ENCODE data around the gene FAT4. TPM values are rescaled to one million over a fixed set of nuclear protein-coding genes. Genes with fewer than 3 reads are reported as not detected.

FAT4 gene
- total and polyA plus RNA-seq, 12 donors = 1.7 to 16.5 (median 11.4) TPM

DNA sequence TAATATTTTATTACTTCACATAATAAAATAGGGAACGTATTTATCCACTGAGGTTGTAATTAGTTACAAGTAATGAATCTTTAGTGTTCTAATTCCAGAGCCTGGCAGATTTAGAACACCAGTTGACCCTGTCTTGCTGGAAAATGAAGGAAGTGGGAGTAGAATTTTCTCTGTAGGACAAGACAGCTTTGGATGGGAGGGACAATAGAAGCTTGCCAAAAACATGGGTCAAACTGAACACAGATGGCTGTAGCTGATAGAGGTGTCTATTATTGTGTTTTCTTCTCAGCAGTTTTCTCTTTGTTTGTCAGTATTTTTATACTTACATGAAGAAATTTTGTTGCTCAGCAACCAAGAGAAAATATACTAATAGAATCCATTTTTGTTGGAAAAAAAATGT is 20.2 kb downstream of the FAT4 start:
- Histone ChIP-seq H3K4me3 (no peak overlapping the region), H3K9me3 (no peaks in the 10 kb centered on the region), H3K36me3 (no peaks in the 10 kb centered on the region), H3K27me3 (no peaks in the 10 kb centered on the region), H3K27ac (peak overlapping the region in 3 of 10 donors; percentile 12 to 23 (median 15)), H3K4me1 (peaks cover 0 to 83% (median 39%) of the 10 kb centered on the region in 9 donors)
- intact Hi-C loops (cut with DNase I) = no loop called here
- WGBS, 2 donors = 49 to 56% methylated on average over 1 of the region's 1 CpG
- ATAC-seq = peak in 6 of 8 donors; percentile 42 to 80 (median 67)
- no peak for TF ChIP-seq CTCF (IDR thresholded peaks at IDR 0.05)
- no peak for DNase-seq

DNA sequence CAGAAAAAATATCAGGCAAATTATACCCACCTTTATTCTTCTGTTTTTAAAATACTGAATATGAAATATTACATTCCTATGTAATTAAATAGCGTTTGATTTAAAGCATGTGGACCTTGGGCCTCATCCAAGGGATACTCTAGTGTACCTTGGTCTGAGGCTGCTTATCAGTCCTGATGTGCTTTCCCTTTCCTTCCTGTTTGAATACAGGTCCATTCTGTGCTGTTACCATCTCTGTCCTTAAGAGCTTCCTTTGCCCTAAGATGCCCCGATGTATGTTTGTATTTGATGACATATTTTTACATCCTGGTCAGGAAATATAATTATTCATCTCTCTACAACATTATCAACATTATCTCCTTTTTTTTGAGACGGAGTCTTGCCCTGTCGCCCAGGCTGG is 24.1 kb downstream of the FAT4 start:
- H3K4me1 ChIP-seq = peaks cover 0 to 52% (median 20%) of the 10 kb centered on the region in 9 donors
- DNase-seq (no peak), ATAC-seq (peak in 3 of 8 donors; percentile 22 to 74 (median 47))
- no peak overlapping the region for H3K27ac ChIP-seq
- H3K9me3 ChIP-seq = no peaks in the 10 kb centered on the region
- H3K4me3 ChIP-seq = no peak overlapping the region
- 52 to 54% methylated on average over 4 of the region's 4 CpGs for WGBS, 2 donors
- no peaks in the 10 kb centered on the region for H3K27me3 ChIP-seq
- intact Hi-C loops (cut with DNase I) = no loop called here
- no peak for TF ChIP-seq CTCF (IDR thresholded peaks at IDR 0.05)
- H3K36me3 ChIP-seq = no peaks in the 10 kb centered on the region

- intact Hi-C loops (cut with DNase I) = no loop called here
- Histone ChIP-seq H3K27me3 (no peaks in the 10 kb centered on the region), H3K9me3 (no peaks in the 10 kb centered on the region), H3K27ac (no peak overlapping the region), H3K4me3 (no peak overlapping the region), H3K4me1 (peaks cover 0 to 5% (median 0%) of the 10 kb centered on the region in 9 donors), H3K36me3 (no peaks in the 10 kb centered on the region)
- no peak for TF ChIP-seq CTCF (IDR thresholded peaks at IDR 0.05)
- DNase-seq (no peak), ATAC-seq (no peak)
- 91 to 93% methylated on average over 2 of the region's 2 CpGs for WGBS, 2 donors
Measured at GRCh38 chr4:125344198-125344597, 29.4 kb downstream of the FAT4 start.

GRCh38 chr4:125346616-125347015 is 31.9 kb downstream of the FAT4 start:
- H3K36me3 ChIP-seq = no peaks in the 10 kb centered on the region
- no peak for TF ChIP-seq CTCF (IDR thresholded peaks at IDR 0.05)
- no peaks in the 10 kb centered on the region for H3K9me3 ChIP-seq
- H3K4me3 ChIP-seq = no peak overlapping the region
- no peaks in the 10 kb centered on the region for H3K27me3 ChIP-seq
- no peak overlapping the region for H3K27ac ChIP-seq
- 91 to 94% methylated on average over 4 of the region's 4 CpGs for WGBS, 2 donors
- DNase-seq (no peak), ATAC-seq (no peak)
- intact Hi-C loops (cut with DNase I) = no loop called here
- H3K4me1 ChIP-seq = peaks cover 0 to 5% (median 0%) of the 10 kb centered on the region in 9 donors
